Loucy (cell line): ENCODE results near the gene LYZL6.

Experiments
- H2AFZ ChIP-seq: fragments of 200-600 bp; sonication (generic); 2 replicates; pipeline ENCODE4 v1.6.0; 2016; ENCODE audit warnings: antibody characterized with exemption, mild to moderate bottlenecking, low read length, moderate library complexity
- H3F3A ChIP-seq: fragments of 200-600 bp; 2 replicates; pipeline ENCODE4 v1.6.0; 2016; ENCODE audit warnings: antibody characterized with exemption, low read depth, mild to moderate bottlenecking
- H3K27me3 ChIP-seq: fragments of 200-600 bp; sonication (generic); 2 replicates; pipeline ENCODE4 v1.6.1; 2014; ENCODE audit warnings: low read length, mild to moderate bottlenecking; ENCODE audit not compliant: insufficient read depth, poor library complexity, severe bottlenecking
- H3K36me3 ChIP-seq: fragments of 200-600 bp; sonication (generic); 2 replicates; pipeline ENCODE4 v1.6.1; 2016; ENCODE audit warnings: low read length; ENCODE audit not compliant: insufficient read depth
- H3K4me1 ChIP-seq: fragments of 200-600 bp; sonication (generic); 2 replicates; pipeline ENCODE4 v1.5.1; 2014; ENCODE audit warnings: low read length, mild to moderate bottlenecking; ENCODE audit not compliant: insufficient read depth, poor library complexity, severe bottlenecking
- H3K4me2 ChIP-seq: fragments of 200-600 bp; sonication (generic); 2 replicates; pipeline ENCODE4 v1.6.0; 2014; ENCODE audit warnings: antibody characterized with exemption, low read length, low read depth, mild to moderate bottlenecking; ENCODE audit not compliant: poor library complexity, severe bottlenecking
- H3K4me3 ChIP-seq: fragments of 200-600 bp; sonication (generic); 2 replicates; pipeline ENCODE4 v1.5.1; 2014; ENCODE audit warnings: low read length, mild to moderate bottlenecking, mixed read lengths; ENCODE audit not compliant: poor library complexity, severe bottlenecking
- H3K79me2 ChIP-seq: fragments of 200-600 bp; sonication (generic); 2 replicates; pipeline ENCODE4 v1.6.1; 2014; ENCODE audit warnings: low read length; ENCODE audit not compliant: insufficient read depth
- H3K9ac ChIP-seq: fragments of 200-600 bp; sonication (generic); 2 replicates; pipeline ENCODE4 v1.6.0; 2014; ENCODE audit warnings: mild to moderate bottlenecking, low read depth, low read length, moderate library complexity; ENCODE audit not compliant: poor library complexity, severe bottlenecking
- H3K9me2 ChIP-seq: fragments of 200-600 bp; sonication (generic); replicated peaks from 2 replicates; pipeline ENCODE4 v1.6.1; 2016; ENCODE audit warnings: low read depth, low read length, mixed read lengths
- H3K9me3 ChIP-seq: fragments of 200-600 bp; sonication (generic); 2 replicates; pipeline ENCODE4 v1.6.1; 2014; ENCODE audit warnings: mild to moderate bottlenecking, antibody characterized with exemption, low read length, low read depth; ENCODE audit not compliant: insufficient read depth
- H4K20me1 ChIP-seq: fragments of 200-600 bp; sonication (generic); 2 replicates; pipeline ENCODE4 v1.6.0; 2014; ENCODE audit warnings: antibody characterized with exemption, low read length, mild to moderate bottlenecking; ENCODE audit not compliant: insufficient read depth, poor library complexity, severe bottlenecking
- EZH2phosphoT487 ChIP-seq: fragments of 200-600 bp; IDR thresholded peaks from 2 replicates; pipeline ENCODE4 v1.6.1; 2018; ENCODE audit warnings: antibody characterized with exemption, mild to moderate bottlenecking, moderate library complexity, borderline replicate concordance
- TF ChIP-seq, protein P1 (sequence below): fragments of 200-600 bp; sonication (generic); conservative IDR thresholded peaks from 2 replicates; pipeline ENCODE4 v1.5.1; 2014; ENCODE audit warnings: mild to moderate bottlenecking, antibody characterized with exemption, low read length

Gene LYZL6

GRCh38 chr17:35894206-35894605 lies 49.3 kb downstream of the LYZL6 start:
- no peaks in the 10 kb centered on the region for H4K20me1 ChIP-seq
- H3K27me3 ChIP-seq: no peaks in the 10 kb centered on the region
- H3K9ac ChIP-seq: no peak overlapping the region
- H3K4me3 ChIP-seq: no peak overlapping the region
- H3K4me2 ChIP-seq: no peak overlapping the region
- no peaks in the 10 kb centered on the region for H3K9me2 ChIP-seq
- no peaks in the 10 kb centered on the region for H3F3A ChIP-seq
- H3K9me3 ChIP-seq: no peaks in the 10 kb centered on the region
- H3K79me2 ChIP-seq: no peaks in the 10 kb centered on the region
- no peak for TF ChIP-seq EZH2phosphoT487
- no peak overlapping the region for H2AFZ ChIP-seq
- no peaks in the 10 kb centered on the region for H3K36me3 ChIP-seq
- H3K4me1 ChIP-seq: peaks cover 17% of the 10 kb centered on the region

GRCh38 chr17:35893751-35894150 lies 49.8 kb downstream of the LYZL6 start:
- Histone ChIP-seq H3K27me3 (no peaks in the 10 kb centered on the region), H3F3A (no peaks in the 10 kb centered on the region), H3K9ac (no peak overlapping the region), H3K79me2 (no peaks in the 10 kb centered on the region), H3K4me1 (peaks cover 17% of the 10 kb centered on the region), H3K36me3 (no peaks in the 10 kb centered on the region), H2AFZ (no peak overlapping the region), H3K9me2 (no peaks in the 10 kb centered on the region), H3K4me3 (no peak overlapping the region), H3K9me3 (no peaks in the 10 kb centered on the region), H3K4me2 (no peak overlapping the region), H4K20me1 (no peaks in the 10 kb centered on the region)
- TF ChIP-seq, protein P1, sequence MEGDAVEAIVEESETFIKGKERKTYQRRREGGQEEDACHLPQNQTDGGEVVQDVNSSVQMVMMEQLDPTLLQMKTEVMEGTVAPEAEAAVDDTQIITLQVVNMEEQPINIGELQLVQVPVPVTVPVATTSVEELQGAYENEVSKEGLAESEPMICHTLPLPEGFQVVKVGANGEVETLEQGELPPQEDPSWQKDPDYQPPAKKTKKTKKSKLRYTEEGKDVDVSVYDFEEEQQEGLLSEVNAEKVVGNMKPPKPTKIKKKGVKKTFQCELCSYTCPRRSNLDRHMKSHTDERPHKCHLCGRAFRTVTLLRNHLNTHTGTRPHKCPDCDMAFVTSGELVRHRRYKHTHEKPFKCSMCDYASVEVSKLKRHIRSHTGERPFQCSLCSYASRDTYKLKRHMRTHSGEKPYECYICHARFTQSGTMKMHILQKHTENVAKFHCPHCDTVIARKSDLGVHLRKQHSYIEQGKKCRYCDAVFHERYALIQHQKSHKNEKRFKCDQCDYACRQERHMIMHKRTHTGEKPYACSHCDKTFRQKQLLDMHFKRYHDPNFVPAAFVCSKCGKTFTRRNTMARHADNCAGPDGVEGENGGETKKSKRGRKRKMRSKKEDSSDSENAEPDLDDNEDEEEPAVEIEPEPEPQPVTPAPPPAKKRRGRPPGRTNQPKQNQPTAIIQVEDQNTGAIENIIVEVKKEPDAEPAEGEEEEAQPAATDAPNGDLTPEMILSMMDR: no peak
- no peak for TF ChIP-seq EZH2phosphoT487

DNA sequence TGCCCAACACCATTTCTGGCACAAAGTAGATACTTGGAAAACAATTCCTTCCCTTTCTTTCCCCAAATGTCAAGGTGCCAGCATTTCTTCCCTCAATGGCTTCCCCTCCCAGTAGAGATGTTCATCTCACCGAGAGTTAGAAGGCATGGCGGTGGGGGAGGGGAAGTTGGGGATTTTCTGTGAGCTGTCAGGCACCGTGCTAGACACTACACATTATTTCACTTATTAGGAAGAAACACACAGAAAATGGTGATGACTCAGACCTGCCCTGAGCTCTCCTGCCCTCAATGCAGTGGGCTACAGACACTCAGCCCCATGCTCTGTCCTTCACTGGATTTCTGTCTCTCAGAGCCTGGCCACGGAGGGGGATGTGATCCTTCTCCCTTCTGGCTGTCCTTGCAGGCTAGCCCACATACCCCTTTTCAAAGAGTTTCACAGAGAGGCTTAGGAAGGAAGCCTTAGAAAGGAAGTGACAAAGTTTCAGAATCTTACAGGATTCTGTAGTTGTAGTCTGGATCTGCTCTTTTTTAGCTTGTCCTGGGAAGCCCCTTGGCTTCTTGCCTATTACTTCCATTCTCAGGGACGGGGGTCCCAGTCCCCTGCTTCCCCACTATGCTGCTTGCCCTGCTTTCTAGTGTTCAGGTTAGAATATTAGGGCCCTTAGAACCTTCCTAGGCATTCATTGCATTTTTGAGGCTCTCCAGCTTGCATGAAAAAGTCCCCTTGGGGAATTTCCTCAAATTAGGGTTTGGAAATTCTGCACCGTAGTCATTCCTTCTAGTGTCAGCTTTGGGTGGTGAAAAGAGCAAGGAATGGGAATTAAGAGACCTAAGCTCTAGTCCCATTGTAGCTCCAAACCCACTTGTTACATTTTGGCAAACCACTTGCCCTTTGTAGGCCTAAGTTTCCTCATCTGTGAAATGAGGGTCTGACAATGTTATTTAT lies 51.1 kb downstream of the LYZL6 start:
- H3K27me3 ChIP-seq: no peaks in the 10 kb centered on the region
- H3K9ac ChIP-seq: no peak overlapping the region
- no peak overlapping the region for H3K4me2 ChIP-seq
- no peaks in the 10 kb centered on the region for H3K9me3 ChIP-seq
- H3K4me3 ChIP-seq: no peak overlapping the region
- no peak for TF ChIP-seq EZH2phosphoT487
- TF ChIP-seq, protein P1: no peak
- H4K20me1 ChIP-seq: no peaks in the 10 kb centered on the region
- no peaks in the 10 kb centered on the region for H3K79me2 ChIP-seq
- H3K4me1 ChIP-seq: peaks cover 17% of the 10 kb centered on the region
- H3K9me2 ChIP-seq: no peaks in the 10 kb centered on the region
- no peaks in the 10 kb centered on the region for H3K36me3 ChIP-seq
- no peak overlapping the region for H2AFZ ChIP-seq
- H3F3A ChIP-seq: no peaks in the 10 kb centered on the region
